Mucosa of gallbladder (tissue), 1 donor: ENCODE results near the gene SSTR5. TPM values are rescaled to one million over a fixed set of nuclear protein-coding genes. Genes with fewer than 3 reads are reported as not detected.

Source experiments
- DNase-seq: peaks from one replicate; pipeline ENCODE4 v3.0.0-alpha.2; 2020; ENCODE audit warnings: low spot score
- total RNA-seq: library from RNA; stranded (reverse); gene quantifications from one replicate; pipeline ENCODE4 v1.2.1, GENCODE V29; 2021
- donor health status: DM: no; HTN: no; CAD: no.

Gene SSTR5
- total RNA-seq, 1 donor from 2014 or later = 5.8 TPM

GRCh38 chr16:1122398-1122765 lies 49.8 kb downstream of the SSTR5 start:
- DNase-seq = no peak

- no peak for DNase-seq
Observed at GRCh38 chr16:1123525-1124230, 51.1 kb downstream of the SSTR5 start.

- no peak for DNase-seq
Observed at GRCh38 chr16:1124291-1124690, 51.7 kb downstream of the SSTR5 start.

- DNase-seq = no peak
Observed at GRCh38 chr16:1124795-1125194, 52.2 kb downstream of the SSTR5 start.

- DNase-seq = peak; percentile 67
Observed at GRCh38 chr16:1125471-1125870, 52.9 kb downstream of the SSTR5 start.

- no peak for DNase-seq
Observed at GRCh38 chr16:1126044-1126443, 53.5 kb downstream of the SSTR5 start.

- DNase-seq = no peak
Observed at GRCh38 chr16:1126586-1126985, 54.0 kb downstream of the SSTR5 start.

GRCh38 chr16:1127101-1127500 lies 54.6 kb downstream of the SSTR5 start:
- no peak for DNase-seq

- DNase-seq = no peak
Observed at GRCh38 chr16:1127971-1128715, 55.6 kb downstream of the SSTR5 start.

GRCh38 chr16:1129106-1129960 lies 56.8 kb downstream of the SSTR5 start:
- no peak for DNase-seq

GRCh38 chr16:1130382-1130781 lies 57.8 kb downstream of the SSTR5 start:
- no peak for DNase-seq

Other genes with a start within 250 kb of the SSTR5 start
- gene LMF1, start 101.8 kb upstream of the SSTR5 start, total RNA-seq = 19.6 TPM
- gene SOX8, start 91.0 kb upstream of the SSTR5 start, total RNA-seq = 1.4 TPM
- not detected for gene C1QTNF8, start 23.5 kb downstream of the SSTR5 start, total RNA-seq
- 133 TPM for gene CACNA1H, start 80.4 kb downstream of the SSTR5 start, total RNA-seq
- gene TPSG1, start 152.5 kb downstream of the SSTR5 start, total RNA-seq = 1.6 TPM
- gene TPSB2, start 157.4 kb downstream of the SSTR5 start, total RNA-seq = 215 TPM
- 139 TPM for gene TPSAB1, start 168.0 kb downstream of the SSTR5 start, total RNA-seq
- gene TPSD1, start 183.3 kb downstream of the SSTR5 start, total RNA-seq = 0.69 TPM
- 100 TPM for gene UBE2I, start 236.9 kb downstream of the SSTR5 start, total RNA-seq